ENCODE measurements around the gene CHN1.

CHN1 gene

DNA sequence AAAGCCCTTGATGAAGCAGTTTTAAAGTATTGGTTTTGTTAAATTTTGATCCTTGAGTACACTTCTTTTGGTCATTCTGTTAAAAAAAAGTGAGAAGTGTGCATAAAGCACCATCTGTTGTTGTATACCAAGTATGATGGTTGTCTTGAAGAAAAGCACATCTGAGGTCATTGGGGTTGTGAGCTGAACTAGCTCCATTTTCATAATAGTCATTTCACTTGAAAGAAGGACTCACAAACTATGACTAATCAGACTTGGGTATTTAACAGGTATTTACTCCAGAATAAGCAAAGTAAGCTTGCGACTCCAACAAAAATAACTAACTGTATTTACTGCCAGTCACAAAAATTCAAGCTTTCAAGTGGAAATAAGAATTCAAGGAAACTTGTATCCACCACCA lies 35.1 kb downstream of the CHN1 start:
- DNase-seq, result no peak

DNA sequence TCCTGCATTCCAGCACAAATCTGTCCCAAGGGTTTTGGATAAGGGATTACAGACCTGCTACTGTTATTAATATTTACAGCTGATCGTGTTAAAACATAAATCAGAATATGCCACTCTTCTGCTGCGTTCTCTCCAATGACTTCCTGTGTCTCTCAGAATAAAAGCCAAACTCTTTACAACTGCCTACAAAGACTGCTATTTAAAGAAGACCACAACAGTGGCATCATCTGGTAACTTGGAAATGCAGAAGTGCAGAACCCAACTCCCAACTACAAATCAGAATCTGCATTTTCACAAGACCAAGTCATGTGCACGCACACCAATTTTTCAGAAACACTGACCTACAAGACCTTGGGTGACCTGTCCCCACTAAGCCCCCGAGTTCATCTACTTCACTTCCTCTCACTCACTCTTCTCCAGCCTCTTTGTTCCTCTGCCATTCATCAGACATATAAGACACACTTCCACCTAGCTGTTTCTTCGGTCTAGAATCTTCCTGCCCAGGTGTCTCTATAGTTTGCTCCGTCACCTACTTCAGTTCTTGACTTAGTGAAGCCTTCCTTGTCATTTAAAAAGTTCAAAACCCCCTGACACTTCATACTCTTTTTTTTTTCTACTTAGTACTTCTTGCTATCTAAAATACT lies 36.0 kb downstream of the CHN1 start:
- DNase-seq, result no peak

DNA sequence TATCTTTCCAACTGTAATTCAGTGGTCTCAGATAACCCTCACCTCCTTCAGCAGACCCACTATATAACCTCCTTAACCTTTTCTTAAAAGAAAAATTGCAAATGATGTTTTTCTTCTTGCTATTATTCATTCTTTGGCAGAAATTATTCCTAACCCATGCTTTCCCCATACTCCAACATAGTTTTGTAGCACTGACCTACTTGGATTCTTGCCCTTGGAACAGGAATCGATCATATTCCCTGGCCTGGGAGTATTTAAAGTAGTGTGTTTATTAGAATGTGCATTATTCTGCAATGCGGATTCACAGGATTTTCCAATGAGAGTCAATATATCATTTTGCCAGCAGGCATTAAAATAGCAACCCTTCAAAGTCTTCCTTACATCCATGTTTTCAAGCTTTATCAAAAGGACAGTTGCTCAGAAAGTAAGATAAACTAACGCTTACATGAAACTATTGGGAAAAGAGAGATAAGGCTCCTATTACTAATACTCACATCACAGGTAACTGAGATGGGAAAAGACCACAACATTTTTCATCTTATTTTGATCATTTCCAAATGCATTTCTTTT lies 37.4 kb downstream of the CHN1 start:
- DNase-seq, result no peak

DNA sequence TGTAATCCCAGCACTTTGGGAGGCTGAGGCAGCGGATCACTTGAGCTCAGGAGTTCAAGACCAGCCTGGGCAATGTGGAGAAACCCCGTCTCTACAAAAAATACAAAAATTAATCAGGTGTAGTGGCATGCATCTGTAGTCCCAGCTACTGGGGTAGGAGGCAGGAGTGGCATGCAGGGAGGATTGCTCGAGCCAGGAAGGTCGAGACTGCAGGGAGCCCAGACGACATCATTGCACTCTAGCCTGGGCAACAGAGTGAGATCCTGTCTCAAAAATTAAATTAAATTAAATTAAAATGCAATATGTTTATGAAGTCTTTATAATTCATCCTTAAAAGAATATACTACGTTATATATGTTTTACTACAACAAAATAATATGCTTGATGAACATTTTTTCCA lies 38.1 kb downstream of the CHN1 start:
- DNase-seq, result no peak

DNA sequence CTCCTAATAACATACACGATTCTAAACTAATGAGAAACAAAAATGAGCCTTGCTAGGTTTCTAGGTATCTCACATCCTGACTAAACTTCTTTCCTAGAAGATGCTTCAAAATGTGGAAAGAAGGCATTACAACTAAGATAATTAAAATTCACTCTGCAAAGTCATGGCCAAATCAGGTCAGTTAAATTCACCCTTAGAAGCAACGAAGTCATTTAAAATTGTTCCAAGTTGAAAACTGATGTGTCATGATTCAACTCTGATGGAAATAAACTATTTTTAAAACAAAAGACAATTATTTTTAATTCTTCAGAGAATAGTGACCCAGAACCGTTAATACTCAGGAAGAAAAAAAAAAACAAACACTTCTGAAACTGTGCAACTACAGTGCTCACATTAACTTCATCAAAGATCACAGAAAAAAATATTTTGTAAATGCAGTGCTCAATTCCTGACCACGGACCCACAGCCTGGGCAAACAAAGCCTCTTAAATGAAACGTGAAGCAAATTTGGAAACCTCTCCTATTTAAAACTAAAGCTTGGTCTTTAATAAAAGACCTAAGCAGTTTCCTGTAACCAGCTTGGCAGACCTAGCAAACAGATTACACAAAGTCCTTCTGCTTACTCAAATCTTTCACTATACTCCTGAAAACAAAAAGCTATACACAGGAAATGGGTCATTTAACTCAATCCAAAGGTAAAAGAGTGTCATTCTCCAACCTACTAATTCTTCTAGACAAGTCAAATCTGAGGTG lies 39.0 kb downstream of the CHN1 start:
- DNase-seq, result no peak

DNA sequence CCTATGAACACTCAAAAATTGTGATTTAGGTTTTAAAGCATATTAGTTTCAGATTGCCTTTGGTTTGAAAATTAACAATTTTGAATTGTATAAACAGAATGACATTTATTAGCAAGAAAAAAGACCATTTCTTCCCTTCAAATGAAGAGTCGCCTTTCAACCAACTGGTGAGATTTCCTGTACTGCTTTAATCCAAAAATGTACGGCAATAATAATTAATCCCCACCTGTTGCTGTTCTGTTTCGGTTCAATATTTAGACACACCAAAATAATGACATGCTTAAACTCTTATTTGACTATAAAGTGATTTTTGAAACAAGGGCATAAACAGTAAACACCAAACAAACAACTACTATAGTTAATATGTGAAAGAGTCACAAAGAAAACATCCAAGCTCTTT lies 39.6 kb downstream of the CHN1 start:
- no peak for DNase-seq

DNA sequence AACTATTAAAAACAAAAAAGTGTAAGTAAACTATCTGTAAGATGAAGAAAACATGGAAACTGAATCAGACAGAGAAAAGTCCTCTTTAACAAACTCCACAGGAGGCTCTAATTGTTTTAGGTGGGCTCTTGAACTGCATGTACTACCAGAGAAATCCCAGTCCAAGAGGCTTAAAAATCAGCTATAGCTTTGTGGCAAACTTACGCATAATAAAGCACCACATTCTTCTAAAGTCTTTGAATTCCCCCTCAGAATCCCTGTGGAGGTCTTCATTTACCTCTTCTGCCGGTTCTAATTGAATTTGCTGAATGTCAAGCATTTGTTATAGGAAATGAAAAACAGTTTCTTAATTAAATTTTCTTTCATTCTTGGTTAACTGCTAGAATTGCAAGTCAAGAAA lies 40.8 kb downstream of the CHN1 start:
- DNase-seq, result no peak

DNA sequence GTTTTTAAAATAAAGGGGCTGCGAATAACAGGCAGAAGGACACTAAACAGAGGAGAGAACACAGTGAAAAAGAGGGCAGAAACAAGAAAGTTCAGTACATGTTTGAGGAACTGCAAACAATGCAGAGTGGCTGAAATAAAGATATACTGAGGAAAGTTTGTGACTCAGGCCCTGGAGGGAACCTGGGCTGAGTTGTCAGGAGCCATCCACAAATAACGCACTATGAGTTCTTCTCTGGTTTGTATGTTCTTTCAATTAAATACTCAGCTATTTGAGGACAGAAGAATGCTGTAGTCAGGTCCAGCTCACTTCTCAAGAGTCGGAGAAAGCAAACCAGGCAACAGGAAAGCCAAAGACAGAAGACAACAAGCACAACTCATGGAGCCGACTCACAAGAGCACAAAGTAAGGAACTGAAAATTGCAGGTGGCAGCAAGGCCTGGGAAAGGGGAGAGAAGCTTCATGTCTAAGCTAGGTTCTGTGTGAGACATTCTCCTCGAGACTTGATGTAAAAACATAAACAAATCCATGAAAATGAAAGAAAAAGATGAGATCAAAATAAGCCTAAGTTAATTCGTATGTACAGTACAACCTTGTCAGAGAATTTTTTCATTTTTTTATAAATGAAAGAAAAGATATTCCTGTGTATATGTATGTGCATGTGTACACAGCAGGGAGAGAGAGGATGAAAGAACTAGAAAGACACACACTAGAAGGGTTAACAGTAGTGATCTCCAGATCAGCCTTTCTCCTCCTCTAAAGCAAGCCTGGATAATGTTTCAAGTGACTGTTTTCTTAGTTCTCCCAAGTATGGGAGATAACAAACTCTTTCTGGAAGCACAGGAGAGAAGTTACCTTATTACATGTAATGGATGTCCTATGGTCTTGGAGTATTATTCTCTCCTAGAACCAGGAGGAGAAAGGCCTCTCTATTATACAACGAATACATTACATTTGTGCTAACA lies 41.5 kb downstream of the CHN1 start:
- DNase-seq, result no peak

DNA sequence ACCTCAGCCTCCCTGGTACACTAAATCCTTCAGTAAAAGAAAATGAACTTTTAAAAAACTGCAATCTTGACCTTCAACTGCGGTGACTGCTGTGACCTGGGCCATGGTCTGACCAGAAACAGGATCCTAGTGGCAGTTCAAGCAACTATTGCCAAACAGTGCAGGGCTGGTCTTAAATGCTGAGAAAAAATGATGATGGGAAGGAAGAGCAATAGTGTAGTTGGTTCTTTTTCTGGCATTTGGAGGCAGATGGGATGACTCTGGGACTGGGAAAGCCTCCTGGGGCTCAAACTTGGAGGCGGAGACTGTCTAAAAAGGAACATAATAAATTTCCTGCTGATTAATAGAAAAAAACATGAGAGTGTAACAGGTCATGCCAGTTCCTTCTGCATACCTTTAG lies 45.4 kb downstream of the CHN1 start:
- no peak for DNase-seq

DNA sequence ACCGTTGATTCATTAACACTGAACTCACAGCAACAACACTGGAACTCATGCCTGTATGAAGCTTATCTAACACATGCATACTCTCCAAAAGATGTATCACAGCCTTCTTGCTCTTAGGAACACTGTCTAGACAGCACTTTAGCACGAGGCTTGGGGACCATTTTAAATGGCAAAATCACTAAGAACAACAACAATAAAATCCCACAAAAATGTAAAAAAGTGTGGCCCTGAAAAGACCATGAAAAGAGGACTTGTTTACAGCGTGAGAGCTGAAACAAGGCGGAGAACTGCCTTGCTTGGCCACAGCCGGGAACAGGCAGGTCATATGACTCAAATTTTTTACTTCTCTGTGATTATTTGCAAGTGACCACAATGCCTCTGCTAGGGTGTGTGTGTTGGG lies 48.1 kb downstream of the CHN1 start:
- DNase-seq, result no peak

DNA sequence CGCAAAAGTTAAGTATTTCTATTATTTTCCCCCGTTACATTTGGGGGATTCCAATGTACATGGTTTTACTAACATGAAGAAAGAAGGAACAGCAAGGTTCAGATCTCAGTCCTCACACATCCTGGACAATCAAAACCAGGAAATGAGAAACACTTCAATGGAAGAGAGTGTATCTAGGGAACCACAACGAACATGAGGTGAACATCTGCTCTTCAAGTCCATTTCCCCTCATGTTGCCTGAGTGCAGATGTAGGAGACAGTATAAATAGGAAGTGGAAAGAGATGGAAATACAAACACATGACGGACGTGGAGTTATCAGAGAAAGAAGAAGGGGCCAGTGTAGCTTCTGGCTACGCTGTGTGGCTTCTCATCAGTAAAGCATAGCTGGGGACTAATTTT lies 52.6 kb downstream of the CHN1 start:
- DNase-seq, result no peak

DNA sequence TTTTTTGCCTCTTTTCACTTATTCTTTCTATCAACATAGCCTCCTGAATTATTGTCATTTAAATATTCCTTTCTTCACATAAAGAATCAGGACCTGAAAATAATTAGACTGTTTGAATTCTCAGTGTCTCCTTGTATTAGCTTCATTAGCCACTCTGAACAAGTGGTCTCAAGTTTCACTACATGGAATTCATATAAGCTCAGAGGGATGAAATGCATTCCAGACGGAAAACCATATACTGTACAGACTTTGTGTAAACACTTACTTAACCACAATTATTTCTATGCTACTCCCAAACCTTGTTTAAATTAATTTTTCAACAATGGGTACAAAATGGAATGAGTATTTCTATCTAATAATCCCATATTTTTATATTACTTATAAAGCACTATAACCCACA lies 53.4 kb downstream of the CHN1 start:
- DNase-seq, result no peak

DNA sequence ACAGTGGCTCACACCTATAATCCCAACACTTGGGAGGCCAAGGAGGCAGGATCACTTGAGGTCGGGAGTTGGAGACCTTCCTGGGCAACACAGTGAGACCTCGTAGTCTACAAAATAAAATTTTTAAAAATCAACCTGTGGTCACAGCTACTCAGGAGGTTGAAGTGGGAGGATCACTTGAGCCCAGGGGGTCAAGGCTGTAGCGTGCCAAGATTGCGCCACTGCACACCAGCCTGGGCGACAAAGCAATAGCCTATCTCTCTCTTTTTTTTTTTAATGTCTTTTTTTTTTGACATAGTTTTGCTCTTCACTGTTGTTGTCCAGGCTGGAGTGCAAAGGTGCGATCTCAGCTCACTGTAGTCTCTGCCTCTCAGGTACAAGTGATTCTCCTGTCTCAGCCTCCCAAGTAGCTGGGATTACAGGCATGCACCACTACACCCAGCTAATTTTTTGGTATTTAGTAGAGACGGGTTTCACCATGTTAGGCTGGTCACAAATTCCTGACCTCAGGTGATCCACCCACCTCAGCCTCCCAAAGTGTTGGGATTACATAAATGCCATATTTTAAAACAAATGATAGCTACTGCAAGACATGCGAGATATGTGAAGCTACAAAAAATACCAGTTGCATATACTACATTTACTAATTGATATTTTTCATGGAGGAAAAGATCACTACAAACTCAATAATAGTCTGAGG lies 55.0 kb downstream of the CHN1 start:
- DNase-seq, result no peak

DNA sequence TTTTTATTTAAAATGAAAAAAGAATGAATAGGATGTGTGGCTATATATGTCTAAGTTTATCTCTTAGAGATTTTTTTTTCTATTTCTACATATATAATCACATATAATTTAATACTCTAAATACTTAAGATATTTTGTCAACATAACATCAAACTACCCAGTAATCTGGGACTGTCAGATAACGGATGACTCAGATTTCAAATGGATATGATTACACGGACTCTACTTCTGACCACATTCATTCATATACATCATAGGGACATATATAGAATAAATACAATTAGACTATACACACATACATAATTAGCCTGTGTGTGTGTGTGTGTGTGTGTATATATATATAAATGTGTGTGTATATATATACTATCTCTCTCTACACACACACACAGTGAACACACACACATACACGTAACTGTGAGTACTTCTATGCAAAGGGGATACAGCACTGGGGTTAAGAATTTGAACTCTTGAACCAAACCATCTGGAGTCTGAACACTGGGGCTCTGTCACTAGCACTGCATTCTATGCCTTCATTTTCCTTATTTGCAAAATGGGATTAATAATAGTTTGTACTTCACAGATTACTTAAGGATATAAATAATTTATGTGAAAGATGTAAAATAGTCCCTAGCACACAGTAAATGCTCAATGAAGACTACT lies 59.5 kb downstream of the CHN1 start:
- no peak for DNase-seq

DNA sequence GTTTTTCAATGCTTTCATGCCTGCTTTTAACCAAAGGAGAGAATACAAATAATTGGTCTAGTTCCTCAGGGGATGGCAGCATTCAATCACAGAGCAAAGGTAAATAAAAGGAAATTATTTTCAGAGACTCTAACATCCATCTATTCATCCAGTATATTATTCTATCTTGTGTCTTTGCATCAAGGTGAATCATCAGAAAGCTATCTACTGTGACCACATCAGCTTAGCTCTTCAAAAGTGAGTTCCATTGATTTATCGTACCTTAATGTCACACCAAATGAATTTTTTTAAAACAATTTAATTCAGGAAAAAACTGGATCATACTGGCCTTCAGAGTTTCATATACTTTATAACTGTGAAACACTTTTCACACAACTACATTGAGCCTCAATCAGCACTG lies 66.1 kb downstream of the CHN1 start:
- DNase-seq, result no peak

DNA sequence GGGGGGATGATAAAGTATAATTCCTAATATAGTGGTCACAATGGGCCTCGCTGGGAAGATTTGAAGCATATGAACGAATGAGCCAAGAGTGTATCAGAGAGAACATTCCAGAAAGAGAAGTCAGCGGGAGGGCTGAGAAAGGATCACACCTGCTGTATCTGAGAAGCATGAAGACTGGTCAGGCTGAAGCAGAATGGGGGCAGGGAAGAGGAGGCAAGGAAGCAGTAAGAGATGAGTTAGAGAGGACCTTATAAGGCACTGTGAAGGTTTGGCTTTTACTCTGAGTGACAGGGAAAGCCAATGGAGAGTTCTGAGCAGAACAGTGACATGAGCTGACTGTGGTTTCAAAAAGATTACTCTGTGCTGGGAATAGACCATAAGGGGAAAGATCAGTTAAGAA lies 73.5 kb downstream of the CHN1 start:
- no peak for DNase-seq

DNA sequence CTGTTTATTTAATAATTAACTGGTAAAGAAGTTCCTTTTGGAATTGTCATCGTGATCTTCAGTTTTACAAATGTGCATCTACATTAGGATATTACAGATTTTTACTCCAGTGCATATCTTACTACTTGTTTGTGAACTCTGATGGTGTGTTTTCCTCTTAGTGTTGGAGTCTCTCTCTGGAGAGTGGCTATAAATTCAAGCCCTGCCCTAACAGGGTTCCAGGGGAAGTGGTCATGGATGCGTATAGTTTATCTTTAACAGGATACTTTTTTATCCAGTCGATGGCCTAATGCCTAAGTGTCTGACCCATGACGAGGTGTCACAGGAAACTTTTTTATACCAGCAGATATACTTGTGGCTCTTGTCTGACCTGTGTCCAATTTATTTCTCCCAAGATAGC lies 75.4 kb downstream of the CHN1 start:
- DNase-seq, result no peak

DNA sequence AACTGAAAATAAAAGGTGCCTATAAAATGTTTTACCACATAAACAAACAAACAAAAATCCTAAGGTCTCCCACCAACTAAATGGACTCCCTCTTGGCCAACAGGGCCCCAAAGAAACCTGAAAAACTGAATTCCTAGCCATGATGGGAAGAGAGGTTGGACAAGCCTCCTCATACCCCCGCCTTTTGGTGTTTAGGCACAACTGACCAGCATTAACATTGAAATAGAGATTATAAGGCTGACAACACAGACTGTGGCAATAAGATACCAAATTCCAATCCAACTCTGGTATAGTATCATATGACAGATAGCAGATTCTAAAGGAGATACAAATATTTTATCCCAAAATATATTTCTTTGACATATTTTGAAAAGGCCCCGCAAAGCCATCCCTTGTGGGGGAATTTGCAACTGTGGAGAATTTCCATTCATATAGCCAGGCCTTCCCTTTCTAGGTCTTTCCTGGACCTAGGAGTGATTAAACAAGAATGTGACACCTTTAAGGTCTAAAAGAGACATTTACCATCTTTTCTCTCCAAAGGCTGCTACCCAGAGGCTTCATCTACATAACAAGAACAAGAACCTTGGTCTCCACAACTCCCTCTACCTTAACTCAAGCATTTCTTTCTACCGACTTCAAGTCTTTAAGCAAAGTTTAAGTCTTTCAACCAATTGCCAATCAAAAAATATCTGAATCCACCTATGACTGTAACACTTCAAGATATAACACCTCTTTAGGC lies 80.0 kb downstream of the CHN1 start:
- DNase-seq, result no peak

DNA sequence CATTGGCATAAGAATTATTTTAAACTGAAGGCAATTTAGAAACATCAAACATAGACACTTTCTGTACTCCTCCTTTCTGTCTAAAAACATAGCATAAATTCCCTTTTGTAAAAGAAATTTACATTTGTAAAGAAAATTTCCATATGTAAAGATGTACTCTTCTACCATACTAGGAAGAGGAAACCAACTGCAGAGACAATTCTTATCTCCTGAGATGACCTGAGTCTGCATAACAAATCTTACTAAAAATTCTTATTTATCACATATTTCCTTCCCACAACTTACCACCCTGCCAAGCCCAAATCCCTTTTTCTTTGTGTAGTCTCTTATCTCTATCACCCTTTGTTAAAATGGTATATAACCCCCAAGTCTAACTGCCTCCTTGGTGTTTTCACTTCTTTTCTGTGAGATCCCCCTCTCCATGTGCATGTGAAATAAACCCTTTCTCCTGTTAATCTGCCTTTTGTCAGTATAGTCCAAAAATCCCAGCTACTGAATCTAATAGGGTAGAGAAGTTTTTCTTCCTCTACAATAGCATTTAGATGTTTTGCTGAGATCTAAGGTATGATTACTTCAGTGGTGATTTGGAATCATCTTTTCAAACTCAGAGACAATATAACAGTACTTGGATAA lies 81.0 kb downstream of the CHN1 start:
- DNase-seq, result no peak

DNA sequence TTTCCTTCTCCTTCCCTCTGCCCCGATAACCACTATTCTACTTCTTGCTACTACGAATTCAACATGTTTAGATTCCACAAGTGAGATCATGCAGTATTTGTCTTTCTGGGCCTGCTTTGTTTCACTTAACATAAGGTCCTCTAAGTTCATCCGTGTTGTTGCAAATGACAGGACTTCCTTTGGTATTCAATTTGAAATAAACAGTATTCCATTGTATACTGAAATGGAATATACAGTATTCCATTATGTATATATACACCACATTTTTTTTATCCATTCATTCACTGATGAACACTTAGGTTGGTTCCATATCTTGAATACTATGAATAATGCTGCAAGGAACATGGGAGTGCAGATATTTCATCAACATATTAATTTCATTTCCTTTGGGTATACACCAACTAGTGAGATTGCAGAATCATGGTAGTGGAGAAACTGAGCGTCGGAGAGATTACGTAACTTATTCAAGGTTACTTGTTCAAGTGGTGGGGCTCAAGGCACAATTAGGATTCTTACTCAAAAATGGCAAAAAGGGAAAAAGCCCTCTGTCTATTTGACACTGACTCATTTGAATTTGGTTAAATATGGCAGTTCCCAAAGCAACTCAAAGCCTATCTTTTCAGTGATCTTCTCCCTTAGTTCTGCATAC lies 85.1 kb downstream of the CHN1 start:
- DNase-seq, result no peak
